Measurements from ENCODE around the gene NACA.

The NACA gene

DNA sequence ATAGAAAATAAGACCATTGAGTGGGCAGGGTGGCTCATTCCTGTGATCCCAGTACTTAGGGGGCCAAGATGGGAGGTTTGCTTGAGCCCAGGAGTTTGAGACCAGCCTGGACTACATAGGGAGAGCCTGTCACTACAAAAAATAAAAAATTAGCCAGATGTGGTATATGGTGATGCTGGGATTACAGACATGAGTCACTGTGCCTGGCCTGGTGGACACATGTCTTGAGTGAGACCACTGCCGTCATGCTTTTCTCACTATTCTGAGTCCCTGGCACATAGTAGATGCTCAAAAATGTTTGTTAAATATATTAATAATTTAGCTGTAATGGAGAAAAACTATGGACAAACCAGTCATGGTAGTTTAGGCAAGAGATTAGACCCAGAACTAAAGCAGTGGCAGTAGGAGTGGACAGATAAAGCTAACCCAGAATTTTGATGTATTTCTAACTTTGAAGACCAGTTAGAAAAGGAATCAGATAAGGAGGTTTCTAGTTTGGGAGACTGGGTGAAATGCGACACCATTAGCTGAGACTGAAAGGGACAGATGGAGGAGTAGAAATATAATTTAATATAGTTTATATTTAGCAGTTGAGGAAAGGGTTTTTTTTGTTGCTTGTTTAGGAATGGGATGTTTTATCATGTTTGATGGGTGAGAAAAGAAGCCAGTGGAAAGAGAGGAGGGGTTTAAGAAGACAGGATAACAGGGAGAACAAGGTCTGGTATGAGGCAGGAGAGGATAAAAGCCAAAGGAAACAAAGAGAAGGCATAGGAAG is 29.6 kb downstream of the NACA start:
- no peak overlapping the region for H3K4me3 ChIP-seq (ENCODE audit: low read length)
- H3K27me3 ChIP-seq (ENCODE audit: insufficient read depth, low read length) = no peaks in the 10 kb centered on the region
- no peaks in the 10 kb centered on the region for H3K9me3 ChIP-seq (ENCODE audit: low read length)
- H3K36me3 ChIP-seq (ENCODE audit: insufficient read depth, low read length) = no peaks in the 10 kb centered on the region
- H3K4me1 ChIP-seq (ENCODE audit: insufficient read depth, low read length) = peaks cover 3% of the 10 kb centered on the region
- H2AFZ ChIP-seq (ENCODE audit: low read depth, low read length) = no peak overlapping the region

DNA sequence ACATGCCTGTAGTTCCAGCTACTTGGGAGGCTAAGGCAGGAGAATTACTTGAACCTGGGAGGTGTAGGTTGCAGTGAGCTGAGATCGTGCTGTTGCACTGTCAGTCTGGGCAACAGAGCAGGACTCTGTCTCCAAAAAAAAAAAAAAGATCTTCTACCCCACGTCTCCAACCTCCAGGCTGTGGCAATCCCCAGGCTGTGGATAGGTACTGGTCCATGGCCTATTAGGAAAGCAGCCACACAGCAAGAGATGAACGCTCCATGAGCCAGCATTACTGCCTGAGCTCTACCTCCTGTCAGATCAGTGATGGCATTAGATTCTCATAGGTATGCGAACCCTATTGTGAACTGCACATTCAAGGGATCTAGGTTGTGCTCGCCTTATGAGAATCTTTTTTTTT is 30.9 kb downstream of the NACA start:
- Histone ChIP-seq H3K27me3 (ENCODE audit: insufficient read depth, low read length) (no peaks in the 10 kb centered on the region), H3K36me3 (ENCODE audit: insufficient read depth, low read length) (no peaks in the 10 kb centered on the region), H3K4me3 (ENCODE audit: low read length) (no peak overlapping the region), H2AFZ (ENCODE audit: low read depth, low read length) (no peak overlapping the region), H3K4me1 (ENCODE audit: insufficient read depth, low read length) (peaks cover 3% of the 10 kb centered on the region), H3K9me3 (ENCODE audit: low read length) (no peaks in the 10 kb centered on the region)

GRCh38 chr12:56688846-56689109 is 36.3 kb downstream of the NACA start:
- H3K9me3 ChIP-seq (ENCODE audit: low read length) = no peaks in the 10 kb centered on the region
- H2AFZ ChIP-seq (ENCODE audit: low read depth, low read length) = peak overlapping the region; percentile 41
- H3K4me3 ChIP-seq (ENCODE audit: low read length) = peak overlapping the region; percentile 63
- H3K4me1 ChIP-seq (ENCODE audit: insufficient read depth, low read length) = peaks cover 20% of the 10 kb centered on the region
- H3K27me3 ChIP-seq (ENCODE audit: insufficient read depth, low read length) = no peaks in the 10 kb centered on the region
- peaks cover 6% of the 10 kb centered on the region for H3K36me3 ChIP-seq (ENCODE audit: insufficient read depth, low read length)

- Histone ChIP-seq H2AFZ (ENCODE audit: low read depth, low read length) (peak within 1 kb of the TSS; percentile 64), H3K4me3 (ENCODE audit: low read length) (peak within 1 kb of the TSS; percentile 86), H3K4me1 (ENCODE audit: insufficient read depth, low read length) (peaks cover 20% of the 10 kb centered on the region), H3K9me3 (ENCODE audit: low read length) (no peaks in the 10 kb centered on the region), H3K36me3 (ENCODE audit: insufficient read depth, low read length) (peaks cover 6% of the 10 kb centered on the region), H3K27me3 (ENCODE audit: insufficient read depth, low read length) (no peaks in the 10 kb centered on the region)
These were observed 36.8 kb downstream of the NACA start, which contains the start of gene PTGES3 for GRCh38 chr12:56688129-56688845. Gene PTGES3 (minus strand): TSS chr12:56688284. CDS start chr12:56687999, 285 bp downstream.

DNA sequence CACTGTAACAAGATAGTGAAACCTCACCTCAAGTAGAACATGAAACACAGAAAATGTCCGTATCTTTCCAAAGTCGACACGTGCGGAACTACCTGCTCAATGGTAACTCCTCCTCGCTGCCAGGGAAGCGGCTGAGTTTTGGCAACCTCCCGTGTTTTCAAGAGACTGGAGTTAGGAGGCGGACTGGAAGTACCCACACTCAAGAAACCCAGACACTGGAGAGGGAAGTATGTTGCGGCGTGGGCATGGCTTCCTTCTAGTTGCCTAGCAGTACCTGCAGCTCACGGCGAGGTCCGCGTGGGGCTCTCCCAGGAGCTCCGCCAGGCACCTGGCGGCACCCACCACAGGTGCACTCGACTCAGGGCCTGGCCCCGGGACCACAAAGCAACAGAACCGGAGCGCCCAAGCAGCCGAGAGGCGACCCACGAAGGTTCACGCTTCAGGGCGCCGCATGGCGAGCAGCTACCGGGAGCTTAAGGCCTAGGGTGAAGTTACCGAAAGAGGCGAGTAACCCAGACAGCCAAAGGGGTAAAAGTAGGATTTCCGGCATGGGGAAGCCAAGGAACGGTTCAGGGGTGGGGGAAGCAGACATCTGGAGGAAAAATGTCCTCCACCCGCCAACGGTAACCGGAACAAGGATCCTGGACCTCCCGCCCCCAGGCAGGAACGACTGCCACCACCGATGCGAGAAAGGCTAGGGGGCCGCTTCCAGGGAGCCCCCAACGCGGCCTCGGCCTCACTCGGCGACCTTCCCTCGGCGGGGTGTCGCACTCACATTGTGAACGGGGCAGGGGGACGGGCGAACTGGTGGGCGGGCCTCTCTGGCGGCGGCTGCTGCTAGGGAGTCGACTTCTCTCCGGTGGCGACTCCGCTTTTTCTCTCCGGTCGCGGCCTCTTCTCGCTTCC is 37.6 kb downstream of the NACA start:
- no peaks in the 10 kb centered on the region for H3K9me3 ChIP-seq (ENCODE audit: low read length)
- peaks cover 10% of the 10 kb centered on the region for H3K36me3 ChIP-seq (ENCODE audit: insufficient read depth, low read length)
- H3K4me1 ChIP-seq (ENCODE audit: insufficient read depth, low read length) = peaks cover 20% of the 10 kb centered on the region
- peak overlapping the region; percentile 86 for H3K4me3 ChIP-seq (ENCODE audit: low read length)
- H2AFZ ChIP-seq (ENCODE audit: low read depth, low read length) = peak overlapping the region; percentile 64
- no peaks in the 10 kb centered on the region for H3K27me3 ChIP-seq (ENCODE audit: insufficient read depth, low read length)

DNA sequence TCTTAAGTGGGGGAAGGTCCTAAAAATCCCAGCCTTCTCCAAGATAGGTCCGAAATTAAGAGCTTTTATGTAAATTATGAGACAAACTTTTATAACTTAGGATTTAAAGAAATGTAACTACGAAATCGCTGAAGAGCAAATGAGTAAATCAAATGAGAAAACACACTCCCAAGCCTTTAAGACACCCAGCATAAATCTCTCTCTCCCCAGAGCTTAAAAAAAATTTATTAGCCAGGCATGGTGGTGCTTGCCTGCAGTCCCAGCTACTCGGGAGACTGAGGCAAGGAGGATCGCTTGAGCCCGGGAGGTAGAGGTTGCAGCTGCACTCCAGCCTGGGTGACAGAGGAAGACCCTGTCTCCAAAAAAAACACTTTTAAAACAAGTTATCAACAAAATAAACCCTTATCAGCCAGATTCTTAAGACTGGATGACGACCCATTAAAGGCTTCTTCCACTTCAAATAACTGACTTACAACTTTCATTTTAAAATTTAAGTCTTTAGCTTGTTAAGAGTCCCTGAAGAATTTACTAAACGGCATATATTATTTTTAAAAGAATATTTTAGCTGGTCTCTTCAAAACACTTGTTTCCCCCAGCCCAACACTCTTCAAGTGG is 40.2 kb downstream of the NACA start:
- H3K36me3 ChIP-seq (ENCODE audit: insufficient read depth, low read length) = peaks cover 23% of the 10 kb centered on the region
- H3K4me1 ChIP-seq (ENCODE audit: insufficient read depth, low read length) = peaks cover 20% of the 10 kb centered on the region
- H3K4me3 ChIP-seq (ENCODE audit: low read length) = no peak overlapping the region
- H3K27me3 ChIP-seq (ENCODE audit: insufficient read depth, low read length) = no peaks in the 10 kb centered on the region
- H2AFZ ChIP-seq (ENCODE audit: low read depth, low read length) = no peak overlapping the region
- H3K9me3 ChIP-seq (ENCODE audit: low read length) = peaks cover 2% of the 10 kb centered on the region

DNA sequence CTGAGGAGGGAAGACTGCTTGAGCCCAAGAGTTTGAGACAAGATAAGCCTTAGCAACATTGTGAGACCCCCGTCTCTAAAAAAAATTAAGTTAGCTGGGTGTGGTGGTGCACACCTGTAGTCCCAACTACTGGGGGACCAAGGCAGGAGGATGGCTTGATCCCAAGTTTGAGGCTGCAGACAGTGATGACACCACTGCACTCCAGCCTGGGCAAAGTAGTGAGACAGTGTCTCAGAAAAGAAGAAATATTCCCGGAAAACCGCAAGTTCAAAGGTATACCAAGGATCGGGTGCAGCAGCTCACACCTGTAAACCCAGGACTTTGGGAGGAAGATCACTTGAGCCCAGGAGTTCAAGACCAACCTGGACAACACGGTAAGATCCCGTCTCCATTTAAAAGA is 42.8 kb downstream of the NACA start:
- peaks cover 15% of the 10 kb centered on the region for H3K4me1 ChIP-seq (ENCODE audit: insufficient read depth, low read length)
- H3K36me3 ChIP-seq (ENCODE audit: insufficient read depth, low read length) = peaks cover 29% of the 10 kb centered on the region
- H2AFZ ChIP-seq (ENCODE audit: low read depth, low read length) = no peak overlapping the region
- no peak overlapping the region for H3K4me3 ChIP-seq (ENCODE audit: low read length)
- H3K9me3 ChIP-seq (ENCODE audit: low read length) = peaks cover 2% of the 10 kb centered on the region
- no peaks in the 10 kb centered on the region for H3K27me3 ChIP-seq (ENCODE audit: insufficient read depth, low read length)

- Histone ChIP-seq H3K9me3 (ENCODE audit: low read length) (peaks cover 2% of the 10 kb centered on the region), H3K36me3 (ENCODE audit: insufficient read depth, low read length) (peaks cover 33% of the 10 kb centered on the region), H2AFZ (ENCODE audit: low read depth, low read length) (no peak overlapping the region), H3K4me3 (ENCODE audit: low read length) (no peak overlapping the region), H3K27me3 (ENCODE audit: insufficient read depth, low read length) (no peaks in the 10 kb centered on the region), H3K4me1 (ENCODE audit: insufficient read depth, low read length) (peaks cover 10% of the 10 kb centered on the region)
These were observed 45.1 kb downstream of the NACA start for GRCh38 chr12:56679883-56680575.

- peaks cover 30% of the 10 kb centered on the region for H3K36me3 ChIP-seq (ENCODE audit: insufficient read depth, low read length)
These were observed 46.2 kb downstream of the NACA start for GRCh38 chr12:56678852-56679251.

GRCh38 chr12:56677680-56678079 is 47.4 kb downstream of the NACA start:
- H3K9me3 ChIP-seq (ENCODE audit: low read length) = peaks cover 2% of the 10 kb centered on the region
- H3K36me3 ChIP-seq (ENCODE audit: insufficient read depth, low read length) = peaks cover 32% of the 10 kb centered on the region
- H3K4me1 ChIP-seq (ENCODE audit: insufficient read depth, low read length) = no peaks in the 10 kb centered on the region
- no peak overlapping the region for H3K4me3 ChIP-seq (ENCODE audit: low read length)
- no peak overlapping the region for H2AFZ ChIP-seq (ENCODE audit: low read depth, low read length)
- no peaks in the 10 kb centered on the region for H3K27me3 ChIP-seq (ENCODE audit: insufficient read depth, low read length)

More at GRCh38 chr12:56678852-56679251, 46.2 kb downstream of the NACA start:
- Histone ChIP-seq H3K9me3 (ENCODE audit: low read length) (peaks cover 2% of the 10 kb centered on the region), H3K4me3 (ENCODE audit: low read length) (no peak overlapping the region), H3K27me3 (ENCODE audit: insufficient read depth, low read length) (no peaks in the 10 kb centered on the region), H2AFZ (ENCODE audit: low read depth, low read length) (no peak overlapping the region), H3K4me1 (ENCODE audit: insufficient read depth, low read length) (no peaks in the 10 kb centered on the region)

DNA sequence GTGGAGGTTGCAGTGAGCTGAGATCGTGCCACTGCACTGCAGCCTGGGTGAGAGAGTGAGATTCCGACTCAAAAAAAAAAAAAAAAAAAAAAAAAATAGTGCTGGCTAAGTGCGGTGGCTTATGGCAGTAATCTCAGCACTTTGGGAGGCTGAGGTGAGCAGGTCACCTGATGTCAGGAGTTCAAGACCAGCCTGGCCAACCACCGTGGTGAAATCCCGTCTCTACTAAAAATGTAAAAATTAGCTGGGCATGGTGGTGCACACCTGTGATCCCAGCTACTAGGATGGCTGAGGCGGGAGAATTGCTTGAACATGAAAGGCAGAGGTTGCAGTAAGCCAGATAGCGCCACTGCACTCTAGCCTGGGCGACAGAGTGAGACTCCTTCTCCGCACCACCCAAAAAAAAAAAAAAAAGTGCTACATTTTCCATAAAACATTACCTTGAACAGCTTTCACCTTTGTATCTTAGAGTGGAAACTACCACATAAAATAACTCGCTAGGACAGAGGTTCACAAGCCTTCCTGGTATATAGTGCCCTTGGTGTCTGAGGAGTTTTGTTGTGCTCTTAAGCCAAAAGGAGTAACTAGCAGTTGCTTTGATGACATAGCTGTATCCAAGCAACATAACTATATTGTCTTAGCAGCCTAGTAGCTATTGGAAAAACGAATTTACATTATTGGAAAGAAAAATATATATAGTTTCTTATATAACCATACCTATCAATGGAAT is 48.1 kb downstream of the NACA start:
- H3K36me3 ChIP-seq (ENCODE audit: insufficient read depth, low read length) = peaks cover 34% of the 10 kb centered on the region
- H3K4me3 ChIP-seq (ENCODE audit: low read length) = no peak overlapping the region
- H3K27me3 ChIP-seq (ENCODE audit: insufficient read depth, low read length) = no peaks in the 10 kb centered on the region
- no peaks in the 10 kb centered on the region for H3K4me1 ChIP-seq (ENCODE audit: insufficient read depth, low read length)
- peaks cover 2% of the 10 kb centered on the region for H3K9me3 ChIP-seq (ENCODE audit: low read length)
- no peak overlapping the region for H2AFZ ChIP-seq (ENCODE audit: low read depth, low read length)

GRCh38 chr12:56671608-56672007 is 53.5 kb downstream of the NACA start:
- H3K4me1 ChIP-seq (ENCODE audit: insufficient read depth, low read length) = no peaks in the 10 kb centered on the region
- H3K36me3 ChIP-seq (ENCODE audit: insufficient read depth, low read length) = peaks cover 68% of the 10 kb centered on the region
- H3K27me3 ChIP-seq (ENCODE audit: insufficient read depth, low read length) = no peaks in the 10 kb centered on the region
- no peaks in the 10 kb centered on the region for H3K9me3 ChIP-seq (ENCODE audit: low read length)
- no peak overlapping the region for H2AFZ ChIP-seq (ENCODE audit: low read depth, low read length)
- no peak overlapping the region for H3K4me3 ChIP-seq (ENCODE audit: low read length)
